Liver (tissue), 9 donors: ENCODE results near the gene ADCY10. TPM values are rescaled to one million over a fixed set of nuclear protein-coding genes. Genes with fewer than 3 reads are reported as not detected.

Source experiments
- DNase-seq: peaks from one replicate; pipeline ENCODE4 v3.0.0-alpha.2; 2017; ENCODE audit warnings: low spot score
- H3K27ac ChIP-seq, 2 donors: one replicate each; pipeline ENCODE4 v1.7.0; 2013; ENCODE audit warnings: inconsistent platforms in 2 of 2, low read length in 2 of 2, control low read depth in 1 of 2, low read depth in 1 of 2, mild to moderate bottlenecking in 1 of 2
- H3K27me3 ChIP-seq, 4 donors: one replicate each; pipeline versions ENCODE4 v1.6.1 to v1.7.0; 2013; ENCODE audit warnings: low read length in 3 of 4, inconsistent platforms in 1 of 4, mild to moderate bottlenecking in 1 of 4, moderate library complexity in 1 of 4; ENCODE audit not compliant: control insufficient read depth in 4 of 4, insufficient read depth in 4 of 4
- H3K36me3 ChIP-seq, 4 donors: one replicate each; pipeline versions ENCODE4 v1.6.1 to v1.7.0; 2013; ENCODE audit warnings: low read length in 3 of 4, mild to moderate bottlenecking in 3 of 4, low read depth in 1 of 4, moderate library complexity in 1 of 4; ENCODE audit not compliant: control insufficient read depth in 4 of 4, insufficient read depth in 3 of 4
- H3K4me1 ChIP-seq, 4 donors: one replicate each; pipeline versions ENCODE4 v1.6.1 to v1.7.0; 2013; ENCODE audit warnings: low read length in 3 of 4, mild to moderate bottlenecking in 3 of 4, moderate library complexity in 1 of 4; ENCODE audit not compliant: control insufficient read depth in 4 of 4, insufficient read depth in 4 of 4
- H3K4me3 ChIP-seq, 3 donors: one replicate each; pipeline versions ENCODE4 v1.6.1 to v1.7.0; 2013; ENCODE audit warnings: low read length in 3 of 3, control low read depth in 1 of 3, low read depth in 1 of 3, mild to moderate bottlenecking in 1 of 3
- H3K9ac ChIP-seq, 2 donors: one replicate each; pipeline ENCODE4 v1.7.0; 2013; ENCODE audit warnings: low read length in 2 of 2, mild to moderate bottlenecking in 2 of 2, moderate library complexity in 2 of 2, control low read depth in 1 of 2, low read depth in 1 of 2
- H3K9me3 ChIP-seq, 4 donors: one replicate each; pipeline versions ENCODE4 v1.6.1 to v1.7.0; 2013; ENCODE audit warnings: low read length in 3 of 4; ENCODE audit not compliant: control insufficient read depth in 4 of 4
- ATF3 ChIP-seq: IDR thresholded peaks from 2 replicates; pipeline ENCODE4 v1.6.1; 2016; ENCODE audit warnings: antibody characterized with exemption
- EGR1 ChIP-seq, 2 donors: IDR thresholded peaks; 2 replicates each; pipeline ENCODE4 v1.6.1; 2016 to 2018; ENCODE audit warnings: antibody characterized with exemption in 2 of 2, low read depth in 2 of 2
- FOXA1 ChIP-seq: IDR thresholded peaks from 2 replicates; pipeline ENCODE4 v1.6.1; 2016; ENCODE audit warnings: antibody characterized with exemption
- FOXA2 ChIP-seq: IDR thresholded peaks from 2 replicates; pipeline ENCODE4 v1.6.1; 2016; ENCODE audit warnings: antibody characterized with exemption
- GABPA ChIP-seq, 2 donors: IDR thresholded peaks in 1 of 2; conservative IDR thresholded peaks in 1 of 2; 2 replicates each; pipeline ENCODE4 v1.6.1; 2016; ENCODE audit warnings: antibody characterized with exemption in 2 of 2, mild to moderate bottlenecking in 1 of 2, moderate library complexity in 1 of 2
- HNF4A ChIP-seq, 2 donors: conservative IDR thresholded peaks; 2 replicates each; pipeline ENCODE4 v1.6.1; 2016; ENCODE audit warnings: antibody characterized with exemption in 2 of 2, mild to moderate bottlenecking in 2 of 2
- HNF4G ChIP-seq: IDR thresholded peaks from 2 replicates; pipeline ENCODE4 v1.6.1; 2016; ENCODE audit warnings: antibody characterized with exemption
- JUND ChIP-seq, 2 donors: IDR thresholded peaks; 2 replicates each; pipeline ENCODE4 v1.6.1; 2016; ENCODE audit warnings: antibody characterized with exemption in 2 of 2
- MAX ChIP-seq: IDR thresholded peaks from 2 replicates; pipeline ENCODE4 v1.6.1; 2016; ENCODE audit warnings: antibody characterized with exemption
- NR2F2 ChIP-seq: IDR thresholded peaks from 2 replicates; pipeline ENCODE4 v1.6.1; 2016; ENCODE audit warnings: antibody characterized with exemption
- RAD21 ChIP-seq, 2 donors: IDR thresholded peaks; 2 replicates each; pipeline ENCODE4 v1.6.1; 2016; ENCODE audit warnings: antibody characterized with exemption in 2 of 2, mild to moderate bottlenecking in 2 of 2
- REST ChIP-seq: IDR thresholded peaks from 2 replicates; pipeline ENCODE4 v1.6.1; 2016; ENCODE audit warnings: antibody characterized with exemption, mild to moderate bottlenecking
- RXRA ChIP-seq, 2 donors: IDR thresholded peaks; 2 replicates each; pipeline ENCODE4 v1.6.1; 2017 to 2018; ENCODE audit warnings: antibody characterized with exemption in 2 of 2, mild to moderate bottlenecking in 1 of 2
- SP1 ChIP-seq: IDR thresholded peaks from 2 replicates; pipeline ENCODE4 v1.6.1; 2018; ENCODE audit warnings: antibody characterized with exemption, mild to moderate bottlenecking
- TAF1 ChIP-seq: conservative IDR thresholded peaks from 2 replicates; pipeline ENCODE4 v1.6.1; 2016; ENCODE audit warnings: antibody characterized with exemption, mild to moderate bottlenecking
- YY1 ChIP-seq: IDR thresholded peaks from 2 replicates; pipeline ENCODE4 v1.6.1; 2016; ENCODE audit warnings: antibody characterized with exemption, mild to moderate bottlenecking
- ZBTB33 ChIP-seq: IDR thresholded peaks from 2 replicates; pipeline ENCODE4 v1.6.1; 2016; ENCODE audit warnings: antibody characterized with exemption
- WGBS: extraction: QIAGEN DNeasy Blood & Tissue Kit; methylation state at CpG from one replicate; pipeline ENCODE4 v1.1.7; 2013; 5-methylcytosine and 5-hydroxymethylcytosine counted together
- polyA plus RNA-seq, 2 donors: library from polyadenylated mRNA; stranded (reverse) in 1 of 2; unstranded in 1 of 2; fragments of 200-250 nt in 1 of 2; fragments of >200 nt in 1 of 2; fragmentation: Nextera tagmentation in 1 of 2; extraction: Ambion mirVana in 1 of 2; gene quantifications; one replicate each; pipeline versions ENCODE4 v1.2.1 to v1.2.3, GENCODE V29; 2013 to 2015
- total RNA-seq, 2 donors: library from RNA; depleted of rRNA; stranded (reverse); fragments of >200 nt; gene quantifications; one replicate each; pipeline ENCODE4 v1.2.3, GENCODE V29; 2014
- TF ChIP-seq, protein P1 (sequence below): fragments of 150-350 bp; IDR thresholded peaks from 2 replicates; pipeline ENCODE4 v1.5.1; 2017; ENCODE audit warnings: improper control_type of control experiment, low read depth, low read length; ENCODE audit not compliant: missing input control
- donor health status: healthy.
- donor health status: healthy.
- donor health status: healthy.
- donor health status: healthy.
- donor health status: healthy.

The ADCY10 gene
- total and polyA plus RNA-seq, 4 donors: 0.89 to 4.7 (median 2.3) TPM

- Histone ChIP-seq H3K27ac (peak overlapping the region in 1 of 2 donors; percentile 20), H3K36me3 (peaks cover 0 to 11% (median 1%) of the 10 kb centered on the region in 4 donors), H3K9me3 (no peaks in the 10 kb centered on the region), H3K4me1 (peaks cover 4 to 58% (median 21%) of the 10 kb centered on the region in 4 donors), H3K27me3 (no peaks in the 10 kb centered on the region), H3K4me3 (no peak overlapping the region), H3K9ac (no peak overlapping the region)
- DNase-seq: no peak
- WGBS: 38% methylated on average over 1 of the region's 1 CpG
- TF ChIP-seq GABPA (IDR thresholded peaks at IDR 0.05 in 1 of 2, conservative IDR thresholded peaks at IDR 0.05 in 1 of 2) (no peak), HNF4A (conservative IDR thresholded peaks at IDR 0.05) (no peak), FOXA1 (no peak), HNF4G (no peak), ATF3 (no peak), JUND (IDR thresholded peaks at IDR 0.05) (no peak), YY1 (no peak), TAF1 (no peak)
- TF ChIP-seq, protein P1, sequence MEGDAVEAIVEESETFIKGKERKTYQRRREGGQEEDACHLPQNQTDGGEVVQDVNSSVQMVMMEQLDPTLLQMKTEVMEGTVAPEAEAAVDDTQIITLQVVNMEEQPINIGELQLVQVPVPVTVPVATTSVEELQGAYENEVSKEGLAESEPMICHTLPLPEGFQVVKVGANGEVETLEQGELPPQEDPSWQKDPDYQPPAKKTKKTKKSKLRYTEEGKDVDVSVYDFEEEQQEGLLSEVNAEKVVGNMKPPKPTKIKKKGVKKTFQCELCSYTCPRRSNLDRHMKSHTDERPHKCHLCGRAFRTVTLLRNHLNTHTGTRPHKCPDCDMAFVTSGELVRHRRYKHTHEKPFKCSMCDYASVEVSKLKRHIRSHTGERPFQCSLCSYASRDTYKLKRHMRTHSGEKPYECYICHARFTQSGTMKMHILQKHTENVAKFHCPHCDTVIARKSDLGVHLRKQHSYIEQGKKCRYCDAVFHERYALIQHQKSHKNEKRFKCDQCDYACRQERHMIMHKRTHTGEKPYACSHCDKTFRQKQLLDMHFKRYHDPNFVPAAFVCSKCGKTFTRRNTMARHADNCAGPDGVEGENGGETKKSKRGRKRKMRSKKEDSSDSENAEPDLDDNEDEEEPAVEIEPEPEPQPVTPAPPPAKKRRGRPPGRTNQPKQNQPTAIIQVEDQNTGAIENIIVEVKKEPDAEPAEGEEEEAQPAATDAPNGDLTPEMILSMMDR: no peak
These were observed 8.7 kb upstream of the ADCY10 start for GRCh38 chr1:167922611-167923074.

DNA sequence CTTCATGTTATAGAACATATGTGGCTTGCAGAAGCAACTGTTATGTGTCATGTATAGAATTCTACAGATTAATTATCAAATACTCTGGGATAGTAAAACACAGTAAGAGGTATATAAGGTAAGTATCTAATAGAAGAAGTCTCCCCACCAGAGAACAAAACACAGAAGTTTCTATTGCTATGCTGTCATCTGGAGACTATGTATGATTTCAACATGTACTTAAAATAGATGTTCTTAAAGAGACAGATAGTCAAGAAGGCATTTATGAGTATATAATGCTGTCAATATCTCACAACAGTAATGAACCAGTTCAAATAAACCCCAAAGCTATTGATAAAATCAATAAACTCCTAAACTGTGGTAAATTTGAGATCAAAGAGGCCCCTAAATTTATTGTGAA lies 8.1 kb upstream of the ADCY10 start:
- H3K9me3 ChIP-seq: no peaks in the 10 kb centered on the region
- no peak for TF ChIP-seq JUND (IDR thresholded peaks at IDR 0.05)
- no peak for TF ChIP-seq YY1
- no peak for TF ChIP-seq MAX
- TF ChIP-seq TAF1: no peak
- no peak for TF ChIP-seq HNF4A (conservative IDR thresholded peaks at IDR 0.05)
- TF ChIP-seq ZBTB33: no peak
- no peak for TF ChIP-seq FOXA1
- TF ChIP-seq FOXA2: no peak
- TF ChIP-seq REST: no peak
- no peak for TF ChIP-seq SP1
- TF ChIP-seq EGR1 (IDR thresholded peaks at IDR 0.05; ENCODE audit: low read depth in 2 of 2): no peak
- no peak for TF ChIP-seq NR2F2
- TF ChIP-seq GABPA (IDR thresholded peaks at IDR 0.05 in 1 of 2, conservative IDR thresholded peaks at IDR 0.05 in 1 of 2): no peak
- TF ChIP-seq, protein P1: no peak
- TF ChIP-seq RAD21 (IDR thresholded peaks at IDR 0.05): no peak
- no peak for TF ChIP-seq ATF3
- TF ChIP-seq RXRA (IDR thresholded peaks at IDR 0.05): no peak
- no peak for TF ChIP-seq HNF4G
- DNase-seq: no peak
- peak overlapping the region in 1 of 2 donors; percentile 28 for H3K27ac ChIP-seq
- peaks cover 8 to 60% (median 20%) of the 10 kb centered on the region in 4 donors for H3K4me1 ChIP-seq
- peaks cover 0 to 11% (median 1%) of the 10 kb centered on the region in 4 donors for H3K36me3 ChIP-seq
- H3K27me3 ChIP-seq: no peaks in the 10 kb centered on the region
- no peak overlapping the region for H3K9ac ChIP-seq
- H3K4me3 ChIP-seq: no peak overlapping the region
